ENCODE results near the gene ASPSCR1. TPM values are rescaled to one million over a fixed set of nuclear protein-coding genes. Genes with fewer than 3 reads are reported as not detected.

Gene ASPSCR1
- total RNA-seq, 1 experiment from 2014 or later, result 51.0 TPM

DNA sequence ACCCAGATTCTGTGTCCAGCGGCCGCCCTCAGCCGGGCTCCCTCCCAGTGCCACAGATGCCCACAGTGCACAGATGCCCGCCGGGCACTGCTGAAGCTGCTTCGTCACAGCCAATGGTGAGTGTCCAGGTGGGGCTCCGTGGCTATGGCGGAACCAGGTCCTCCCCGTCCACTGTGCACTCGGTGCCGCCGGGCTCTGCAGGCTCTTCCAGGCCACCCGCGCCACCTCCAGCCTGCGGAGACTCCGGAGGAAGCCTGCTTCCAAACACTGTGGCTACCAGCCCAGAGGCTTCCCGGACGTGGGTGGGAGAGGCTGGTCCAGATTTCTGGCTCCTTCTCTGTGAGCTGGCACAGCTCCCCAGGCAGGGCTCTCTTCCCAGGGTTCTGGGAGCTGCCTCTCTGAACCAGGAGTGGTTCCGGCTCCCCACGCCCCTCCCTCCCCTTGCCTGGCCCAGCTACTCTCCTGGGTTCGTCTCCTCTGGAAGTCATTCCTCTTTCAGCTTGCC, 37.5 kb upstream of the ASPSCR1 start:
- no peak overlapping the region for H3K4me3 ChIP-seq (replicated peaks in 1 of 2; ENCODE audit: low read depth in 1 of 2, low read length in 2 of 2)
- no peak overlapping the region for H3K27ac ChIP-seq (ENCODE audit: low read depth, low read length)
- intact Hi-C loops (cut with micrococcal nuclease), result no loop called here
- H3K4me2 ChIP-seq (ENCODE audit: low read length), result no peak overlapping the region
- BruUV-seq (replicated peaks), result no TSS peak
- ChIA-PET RAD21 (ENCODE audit: low non-redundant PET in 1 of 2, low total read pairs in 2 of 2, uncharacterized antibody in 2 of 2, unreplicated experiment in 2 of 2) (no interaction called here), POLR2A (no interaction called here), CTCF (no interaction called here)
- no peaks in the 10 kb centered on the region for H3K9me2 ChIP-seq (ENCODE audit: insufficient read depth)
- peaks cover under 1 to 10% of the 10 kb centered on the region in 2 experiments; a peak in 1 of 4 replicates for H3K36me3 ChIP-seq (ENCODE audit: control insufficient read depth in 1 of 2, insufficient read depth in 2 of 2, low read length in 2 of 2)
- H3K4me1 ChIP-seq (ENCODE audit: control insufficient read depth in 1 of 2, insufficient read depth in 2 of 2, low read length in 2 of 2), result peaks cover 4 to 26% of the 10 kb centered on the region in 2 experiments; a peak in 3 of 4 replicates
- no peaks in the 10 kb centered on the region for H3K9me3 ChIP-seq (ENCODE audit: control insufficient read depth in 1 of 2, insufficient read depth in 1 of 2, low read depth in 1 of 2, low read length in 2 of 2)
- H3K9ac ChIP-seq (ENCODE audit: low read length), result no peak overlapping the region
- H4K20me1 ChIP-seq (ENCODE audit: insufficient read depth), result no peaks in the 10 kb centered on the region
- H2AFZ ChIP-seq (ENCODE audit: low read depth, low read length, poor library complexity, severe bottlenecking), result no peak overlapping the region
- no peaks in the 10 kb centered on the region for H3K27me3 ChIP-seq (ENCODE audit: insufficient read depth, low read length)
- H3K79me2 ChIP-seq (ENCODE audit: insufficient read depth, low read length), result peaks cover 17% of the 10 kb centered on the region
- ATAC-seq, result no peak
- TF ChIP-seq YY1 (IDR thresholded peaks at IDR 0.05; ENCODE audit: extremely low read depth, insufficient replicate concordance, low read depth, low read length) (no peak), ZNF274 (IDR thresholded peaks at IDR 0.05; ENCODE audit: low read depth, low read length) (no peak), CBX3 (IDR thresholded peaks at IDR 0.05; ENCODE audit: low read depth) (no peak), POLR2AphosphoS5 (IDR thresholded peaks at IDR 0.05; ENCODE audit: low read depth, low read length) (no peak), SRF (IDR thresholded peaks at IDR 0.05; ENCODE audit: low read depth) (no peak), EGR1 (IDR thresholded peaks at IDR 0.05; ENCODE audit: low read depth) (no peak), ELF1 (IDR thresholded peaks at IDR 0.05; ENCODE audit: borderline replicate concordance, low read depth) (no peak), TCF7L2 (IDR thresholded peaks at IDR 0.05; ENCODE audit: borderline replicate concordance, extremely low read depth, insufficient read depth, insufficient read length) (no peak), CEBPB (IDR thresholded peaks at IDR 0.05; ENCODE audit: low read depth) (no peak), SIN3A (IDR thresholded peaks at IDR 0.05; ENCODE audit: low read depth) (no peak), FOSL1 (IDR thresholded peaks at IDR 0.05; ENCODE audit: low read depth) (no peak), JUND (IDR thresholded peaks at IDR 0.05) (no peak), SP1 (IDR thresholded peaks at IDR 0.05; ENCODE audit: low read depth) (no peak), RAD21 (IDR thresholded peaks at IDR 0.05; ENCODE audit: low read depth) (no peak), EZH2 (IDR thresholded peaks at IDR 0.05) (no peak)
- TF ChIP-seq, protein P1, sequence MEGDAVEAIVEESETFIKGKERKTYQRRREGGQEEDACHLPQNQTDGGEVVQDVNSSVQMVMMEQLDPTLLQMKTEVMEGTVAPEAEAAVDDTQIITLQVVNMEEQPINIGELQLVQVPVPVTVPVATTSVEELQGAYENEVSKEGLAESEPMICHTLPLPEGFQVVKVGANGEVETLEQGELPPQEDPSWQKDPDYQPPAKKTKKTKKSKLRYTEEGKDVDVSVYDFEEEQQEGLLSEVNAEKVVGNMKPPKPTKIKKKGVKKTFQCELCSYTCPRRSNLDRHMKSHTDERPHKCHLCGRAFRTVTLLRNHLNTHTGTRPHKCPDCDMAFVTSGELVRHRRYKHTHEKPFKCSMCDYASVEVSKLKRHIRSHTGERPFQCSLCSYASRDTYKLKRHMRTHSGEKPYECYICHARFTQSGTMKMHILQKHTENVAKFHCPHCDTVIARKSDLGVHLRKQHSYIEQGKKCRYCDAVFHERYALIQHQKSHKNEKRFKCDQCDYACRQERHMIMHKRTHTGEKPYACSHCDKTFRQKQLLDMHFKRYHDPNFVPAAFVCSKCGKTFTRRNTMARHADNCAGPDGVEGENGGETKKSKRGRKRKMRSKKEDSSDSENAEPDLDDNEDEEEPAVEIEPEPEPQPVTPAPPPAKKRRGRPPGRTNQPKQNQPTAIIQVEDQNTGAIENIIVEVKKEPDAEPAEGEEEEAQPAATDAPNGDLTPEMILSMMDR (IDR thresholded peaks at IDR 0.05 in 2 of 3, conservative IDR thresholded peaks at IDR 0.05 in 1 of 3; ENCODE audit: borderline replicate concordance in 1 of 3, insufficient read depth in 1 of 3, low read depth in 2 of 3, low read length in 2 of 3), result no peak
- no peak for DNase-seq (ENCODE audit: low read depth, low spot score)

All from HCT116 (cell line).